Measurements from ENCODE around the gene RASGRP4.
"Not testable (repeated sequence)": the region's sequence is repeated elsewhere in the genome, so short reads cannot be mapped to it uniquely, and the experiment has no call there.

RASGRP4 gene

DNA sequence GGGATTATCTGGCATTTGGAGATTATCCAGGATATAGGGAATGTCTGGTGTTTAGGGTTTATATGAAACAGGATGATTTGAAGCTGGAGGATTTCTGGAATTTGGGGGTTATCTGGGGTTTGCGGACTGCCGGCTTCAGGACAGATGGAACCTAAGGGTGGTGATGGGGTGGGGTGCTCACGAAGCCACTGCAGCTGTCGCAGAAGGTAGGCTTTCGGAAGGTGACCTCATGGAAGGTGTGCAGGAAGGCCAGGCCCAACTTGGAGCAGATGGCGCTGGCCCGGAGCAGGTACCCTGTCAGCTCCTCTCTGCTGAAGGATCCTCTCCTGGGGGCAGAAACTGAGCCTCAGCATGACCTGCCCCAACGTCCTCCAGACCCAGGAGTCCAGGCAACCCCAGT lies 13.5 kb downstream of the RASGRP4 start:
- DNase-seq (ENCODE audit: low spot score) = no peak
- in situ Hi-C loops (cut with MboI; ENCODE audit: low pct_unique_long_range_greater_than_20kb, low sequenced_read_pairs, unreplicated experiment) = loop anchor here (25.0 kb wide), 1 partner anchor 525 kb away; the partner anchor contains the start of genes MRPS12 and SARS2
- TF ChIP-seq, protein P1, sequence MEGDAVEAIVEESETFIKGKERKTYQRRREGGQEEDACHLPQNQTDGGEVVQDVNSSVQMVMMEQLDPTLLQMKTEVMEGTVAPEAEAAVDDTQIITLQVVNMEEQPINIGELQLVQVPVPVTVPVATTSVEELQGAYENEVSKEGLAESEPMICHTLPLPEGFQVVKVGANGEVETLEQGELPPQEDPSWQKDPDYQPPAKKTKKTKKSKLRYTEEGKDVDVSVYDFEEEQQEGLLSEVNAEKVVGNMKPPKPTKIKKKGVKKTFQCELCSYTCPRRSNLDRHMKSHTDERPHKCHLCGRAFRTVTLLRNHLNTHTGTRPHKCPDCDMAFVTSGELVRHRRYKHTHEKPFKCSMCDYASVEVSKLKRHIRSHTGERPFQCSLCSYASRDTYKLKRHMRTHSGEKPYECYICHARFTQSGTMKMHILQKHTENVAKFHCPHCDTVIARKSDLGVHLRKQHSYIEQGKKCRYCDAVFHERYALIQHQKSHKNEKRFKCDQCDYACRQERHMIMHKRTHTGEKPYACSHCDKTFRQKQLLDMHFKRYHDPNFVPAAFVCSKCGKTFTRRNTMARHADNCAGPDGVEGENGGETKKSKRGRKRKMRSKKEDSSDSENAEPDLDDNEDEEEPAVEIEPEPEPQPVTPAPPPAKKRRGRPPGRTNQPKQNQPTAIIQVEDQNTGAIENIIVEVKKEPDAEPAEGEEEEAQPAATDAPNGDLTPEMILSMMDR (IDR thresholded peaks at IDR 0.05; ENCODE audit: extremely low read depth, insufficient read depth, missing control alignments) = no peak

DNA sequence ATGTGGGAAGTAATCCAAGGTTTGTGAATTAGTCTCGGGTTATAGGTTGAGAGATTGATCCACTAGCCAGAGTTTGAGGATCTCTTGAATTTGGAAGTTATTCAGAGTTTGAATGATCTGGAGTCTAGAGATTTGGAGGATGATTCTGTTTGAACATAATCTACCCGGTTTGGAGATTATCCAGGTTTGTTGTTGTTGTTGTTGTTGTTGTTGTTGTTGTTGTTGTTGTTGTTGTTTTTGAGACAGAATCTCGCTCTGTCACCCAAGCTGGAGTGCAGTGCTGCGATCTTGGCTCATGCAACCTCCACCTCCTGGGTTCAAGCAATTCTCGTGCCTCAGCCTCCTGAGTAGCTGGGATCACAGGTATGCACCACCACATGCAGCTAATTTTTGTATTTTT lies 14.1 kb downstream of the RASGRP4 start:
- in situ Hi-C loops (cut with MboI; ENCODE audit: low pct_unique_long_range_greater_than_20kb, low sequenced_read_pairs, unreplicated experiment) = loop anchor here (25.0 kb wide), 1 partner anchor 525 kb away; the partner anchor contains the start of genes MRPS12 and SARS2
- not testable (repeated sequence) for DNase-seq (ENCODE audit: low spot score)

DNA sequence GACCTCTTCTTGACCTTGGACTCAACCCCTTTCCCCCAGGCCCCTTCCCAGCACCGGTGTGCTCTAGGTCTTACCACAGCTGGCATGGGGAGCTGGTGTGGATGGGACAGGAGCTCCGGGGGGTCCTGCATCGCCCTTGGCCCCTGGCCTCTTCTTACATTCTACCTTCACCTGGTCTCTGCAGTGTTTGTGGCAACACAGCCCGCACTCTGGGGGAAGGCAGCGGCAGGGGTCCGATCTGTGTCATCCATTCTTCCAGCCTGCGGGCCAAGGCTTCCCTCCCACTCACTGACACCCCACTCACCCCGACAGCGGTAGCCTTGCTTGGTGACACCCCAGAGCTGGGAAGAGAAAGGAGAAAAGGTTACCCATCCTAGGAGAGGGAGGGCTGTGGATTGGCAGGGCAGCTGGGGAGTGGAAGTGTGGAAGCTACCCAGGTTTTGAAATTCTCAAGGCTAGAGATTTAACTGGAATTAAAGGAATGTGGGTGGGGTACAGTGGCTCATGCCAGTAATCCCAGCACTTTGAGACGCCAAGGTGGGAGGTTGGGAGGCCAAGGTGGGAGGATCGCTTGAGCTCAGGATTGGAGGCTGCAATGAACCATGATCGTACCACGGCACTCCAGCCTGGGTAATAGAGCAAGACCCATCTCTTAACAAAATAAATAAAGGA lies 14.8 kb downstream of the RASGRP4 start:
- in situ Hi-C loops (cut with MboI; ENCODE audit: low pct_unique_long_range_greater_than_20kb, low sequenced_read_pairs, unreplicated experiment) = loop anchor here (25.0 kb wide), 1 partner anchor 526 kb away; the partner anchor contains the start of genes MRPS12 and SARS2
- TF ChIP-seq, protein P1 (IDR thresholded peaks at IDR 0.05; ENCODE audit: extremely low read depth, insufficient read depth, missing control alignments) = no peak
- DNase-seq (ENCODE audit: low spot score) = no peak

DNA sequence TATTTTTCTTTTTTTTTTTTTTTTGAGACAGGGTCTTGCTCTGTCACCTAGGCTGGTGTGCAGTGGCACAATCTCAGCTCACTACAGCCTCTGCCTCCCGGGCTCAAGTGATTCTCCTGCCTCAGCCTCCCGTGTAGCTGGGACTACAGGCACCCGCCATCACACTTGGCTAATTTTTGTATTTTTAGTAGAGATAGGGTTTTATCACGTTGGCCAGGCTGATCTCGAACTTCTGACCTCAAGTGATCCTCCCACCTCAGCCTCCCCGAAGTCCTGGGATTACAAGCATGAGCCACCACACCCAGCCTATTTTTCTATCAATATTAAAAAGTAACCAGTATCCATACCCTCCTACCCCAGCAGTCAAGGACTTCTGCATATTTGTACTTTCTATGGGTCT lies 15.6 kb downstream of the RASGRP4 start:
- in situ Hi-C loops (cut with MboI; ENCODE audit: low pct_unique_long_range_greater_than_20kb, low sequenced_read_pairs, unreplicated experiment) = loop anchor here (25.0 kb wide), 1 partner anchor 527 kb away; the partner anchor contains the start of genes MRPS12 and SARS2
- DNase-seq (ENCODE audit: low spot score) = not testable (repeated sequence)

DNA sequence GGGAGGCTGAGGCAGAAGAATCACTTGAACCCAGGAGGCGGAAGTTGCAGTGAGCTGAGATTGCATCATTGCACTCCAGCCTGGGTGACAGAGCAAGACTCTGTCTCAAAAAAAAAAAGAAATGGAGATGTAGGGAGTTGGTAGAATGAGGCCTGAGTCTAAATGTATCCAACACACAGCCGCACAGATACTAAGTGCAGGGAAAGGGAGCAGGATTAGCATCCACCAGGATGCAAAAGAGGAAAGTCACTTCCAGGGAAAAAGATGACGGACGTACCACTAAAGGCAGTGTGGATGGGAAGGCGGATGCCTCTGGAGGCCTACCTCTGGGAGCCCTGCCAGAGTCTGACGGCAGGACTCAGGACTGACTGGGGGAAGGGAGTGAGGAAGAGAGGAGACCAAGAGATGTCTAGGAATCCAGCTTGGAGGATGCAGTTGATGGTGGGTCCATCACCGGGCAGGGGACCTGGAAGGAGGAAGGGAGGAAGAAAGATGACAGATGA lies 16.3 kb downstream of the RASGRP4 start:
- TF ChIP-seq, protein P1 (IDR thresholded peaks at IDR 0.05; ENCODE audit: extremely low read depth, insufficient read depth, missing control alignments) = no peak
- in situ Hi-C loops (cut with MboI; ENCODE audit: low pct_unique_long_range_greater_than_20kb, low sequenced_read_pairs, unreplicated experiment) = loop anchor here (25.0 kb wide), 1 partner anchor 528 kb away; the partner anchor contains the start of genes MRPS12 and SARS2
- no peak for DNase-seq (ENCODE audit: low spot score)

DNA sequence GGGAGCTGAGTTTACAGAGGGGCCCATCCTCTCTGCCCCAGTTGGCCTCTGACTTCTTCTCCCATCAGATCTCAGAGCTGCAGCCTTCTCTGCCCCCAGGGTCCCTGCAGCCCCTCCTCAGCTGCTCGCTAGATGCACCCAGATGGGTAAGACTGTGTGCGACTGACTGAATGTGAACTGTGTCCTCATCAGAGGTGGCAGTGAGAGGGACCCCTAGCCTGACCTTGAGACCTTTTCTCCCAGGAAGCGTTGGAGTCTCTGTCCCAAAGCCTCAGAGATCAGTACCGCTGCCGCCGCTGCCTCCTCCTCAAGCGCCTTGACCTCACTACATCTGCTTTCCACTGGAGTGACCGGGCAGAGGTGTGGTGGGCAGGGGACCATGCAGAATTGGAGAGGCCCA lies 20.7 kb downstream of the RASGRP4 start:
- in situ Hi-C loops (cut with MboI; ENCODE audit: low pct_unique_long_range_greater_than_20kb, low sequenced_read_pairs, unreplicated experiment) = loop anchor here (25.0 kb wide), 1 partner anchor 532 kb away; the partner anchor contains the start of genes MRPS12 and SARS2
- TF ChIP-seq, protein P1 (IDR thresholded peaks at IDR 0.05; ENCODE audit: extremely low read depth, insufficient read depth, missing control alignments) = no peak
- DNase-seq (ENCODE audit: low spot score) = no peak

DNA sequence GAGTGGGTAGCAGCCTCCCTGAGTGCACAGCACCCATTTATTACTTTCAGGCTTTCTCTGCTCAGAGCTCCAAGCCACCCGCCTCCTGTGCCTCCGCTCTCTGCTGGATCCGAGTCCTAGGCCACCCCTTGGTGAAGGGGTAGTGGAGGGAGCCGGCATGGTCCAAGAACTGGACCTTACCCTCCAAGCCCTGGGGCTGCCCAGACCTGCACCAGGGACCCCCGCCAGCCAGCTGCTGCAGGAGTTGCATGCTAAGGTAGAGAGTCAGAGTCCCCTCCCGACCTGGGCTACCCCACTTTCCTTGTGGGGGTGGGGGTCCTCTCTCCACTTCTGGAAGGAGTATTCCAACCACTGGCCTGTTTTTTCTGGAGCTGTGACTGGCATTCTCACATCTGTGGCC lies 21.2 kb downstream of the RASGRP4 start:
- TF ChIP-seq, protein P1 (IDR thresholded peaks at IDR 0.05; ENCODE audit: extremely low read depth, insufficient read depth, missing control alignments) = no peak
- in situ Hi-C loops (cut with MboI; ENCODE audit: low pct_unique_long_range_greater_than_20kb, low sequenced_read_pairs, unreplicated experiment) = loop anchor here (25.0 kb wide), 1 partner anchor 532 kb away; the partner anchor contains the start of genes MRPS12 and SARS2
- DNase-seq (ENCODE audit: low spot score) = no peak

Measured in GM13977 (cell line).